Neural cell (in vitro differentiated cells): ENCODE results near the gene KIF6.

Experiments used
- RAD21 ChIP-seq: fragments of 450-650 bp; conservative IDR thresholded peaks from 2 replicates; pipeline ENCODE4 v1.6.1; 2014; ENCODE audit warnings: antibody characterized with exemption, mild to moderate bottlenecking, moderate library complexity
- TF ChIP-seq, protein P1 (sequence below): fragments of 450-650 bp; IDR thresholded peaks from 2 replicates; pipeline ENCODE4 v1.5.1; 2014; ENCODE audit warnings: antibody characterized with exemption, mild to moderate bottlenecking, moderate library complexity; ENCODE audit not compliant: poor library complexity, severe bottlenecking

DNA sequence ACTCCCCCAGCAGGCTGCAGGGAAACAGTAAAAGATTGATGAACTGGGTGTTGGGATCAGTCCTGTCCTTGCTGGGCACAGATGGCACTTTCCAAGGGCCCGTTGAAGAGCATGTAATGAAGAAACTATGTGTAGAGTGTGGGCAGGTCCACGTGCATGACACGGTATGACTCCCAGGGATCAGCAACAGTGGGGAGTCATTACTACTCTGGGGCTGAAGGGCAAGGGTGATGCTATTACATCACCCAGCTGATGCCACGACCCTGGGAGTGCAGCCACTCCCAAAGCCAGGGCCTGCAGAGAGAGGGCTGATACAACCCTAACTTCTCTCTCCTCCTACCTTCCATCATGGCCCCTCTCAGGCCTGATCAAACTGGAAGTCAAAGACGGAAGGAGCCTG lies 431.1 kb downstream of the KIF6 start:
- TF ChIP-seq, protein P1, sequence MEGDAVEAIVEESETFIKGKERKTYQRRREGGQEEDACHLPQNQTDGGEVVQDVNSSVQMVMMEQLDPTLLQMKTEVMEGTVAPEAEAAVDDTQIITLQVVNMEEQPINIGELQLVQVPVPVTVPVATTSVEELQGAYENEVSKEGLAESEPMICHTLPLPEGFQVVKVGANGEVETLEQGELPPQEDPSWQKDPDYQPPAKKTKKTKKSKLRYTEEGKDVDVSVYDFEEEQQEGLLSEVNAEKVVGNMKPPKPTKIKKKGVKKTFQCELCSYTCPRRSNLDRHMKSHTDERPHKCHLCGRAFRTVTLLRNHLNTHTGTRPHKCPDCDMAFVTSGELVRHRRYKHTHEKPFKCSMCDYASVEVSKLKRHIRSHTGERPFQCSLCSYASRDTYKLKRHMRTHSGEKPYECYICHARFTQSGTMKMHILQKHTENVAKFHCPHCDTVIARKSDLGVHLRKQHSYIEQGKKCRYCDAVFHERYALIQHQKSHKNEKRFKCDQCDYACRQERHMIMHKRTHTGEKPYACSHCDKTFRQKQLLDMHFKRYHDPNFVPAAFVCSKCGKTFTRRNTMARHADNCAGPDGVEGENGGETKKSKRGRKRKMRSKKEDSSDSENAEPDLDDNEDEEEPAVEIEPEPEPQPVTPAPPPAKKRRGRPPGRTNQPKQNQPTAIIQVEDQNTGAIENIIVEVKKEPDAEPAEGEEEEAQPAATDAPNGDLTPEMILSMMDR = no peak
- TF ChIP-seq RAD21 = no peak
